Activated T-helper 1 cell treated with Interleukin-2 at 50 U/mL for 16 hours (primary cell): ENCODE measurements around the gene TRIM38.
"Not testable (repeated sequence)": the region's sequence is repeated elsewhere in the genome, so short reads cannot be mapped to it uniquely, and the experiment has no call there.

Experiments
- DNase-seq: peaks from one replicate; pipeline ENCODE4 v3.0.0-alpha.2; 2020; ENCODE audit warnings: low read depth

TRIM38 gene

DNA sequence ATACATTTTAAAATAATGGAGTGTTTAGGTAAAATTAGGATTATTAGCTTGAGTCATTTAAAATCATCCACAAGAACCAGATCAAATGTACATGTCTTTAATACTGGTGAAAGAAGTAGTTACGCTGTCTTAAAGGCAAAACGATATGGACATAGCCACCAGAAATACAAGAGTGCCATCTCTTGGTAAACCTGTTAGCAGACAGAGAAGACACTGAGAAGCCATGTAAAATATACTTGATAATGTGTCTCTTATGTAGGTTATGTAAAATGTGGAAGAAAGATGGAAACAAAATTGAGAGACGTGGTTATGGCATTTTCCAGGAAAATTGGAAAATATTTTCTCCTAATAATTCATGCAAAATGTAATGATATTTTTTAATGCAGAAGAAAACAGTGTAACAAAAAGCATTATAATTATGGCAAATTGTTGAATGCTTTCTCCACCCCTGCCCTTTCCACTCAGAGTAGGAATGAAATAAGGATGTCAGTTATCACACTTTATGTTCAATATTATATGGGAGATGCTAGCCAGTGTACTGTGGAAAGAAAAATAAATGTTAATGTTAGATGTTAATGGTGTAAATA, 19.9 kb upstream of the TRIM38 start:
- no peak for DNase-seq

GRCh38 chr6:25943887-25944286, 18.7 kb upstream of the TRIM38 start:
- DNase-seq = no peak

DNA sequence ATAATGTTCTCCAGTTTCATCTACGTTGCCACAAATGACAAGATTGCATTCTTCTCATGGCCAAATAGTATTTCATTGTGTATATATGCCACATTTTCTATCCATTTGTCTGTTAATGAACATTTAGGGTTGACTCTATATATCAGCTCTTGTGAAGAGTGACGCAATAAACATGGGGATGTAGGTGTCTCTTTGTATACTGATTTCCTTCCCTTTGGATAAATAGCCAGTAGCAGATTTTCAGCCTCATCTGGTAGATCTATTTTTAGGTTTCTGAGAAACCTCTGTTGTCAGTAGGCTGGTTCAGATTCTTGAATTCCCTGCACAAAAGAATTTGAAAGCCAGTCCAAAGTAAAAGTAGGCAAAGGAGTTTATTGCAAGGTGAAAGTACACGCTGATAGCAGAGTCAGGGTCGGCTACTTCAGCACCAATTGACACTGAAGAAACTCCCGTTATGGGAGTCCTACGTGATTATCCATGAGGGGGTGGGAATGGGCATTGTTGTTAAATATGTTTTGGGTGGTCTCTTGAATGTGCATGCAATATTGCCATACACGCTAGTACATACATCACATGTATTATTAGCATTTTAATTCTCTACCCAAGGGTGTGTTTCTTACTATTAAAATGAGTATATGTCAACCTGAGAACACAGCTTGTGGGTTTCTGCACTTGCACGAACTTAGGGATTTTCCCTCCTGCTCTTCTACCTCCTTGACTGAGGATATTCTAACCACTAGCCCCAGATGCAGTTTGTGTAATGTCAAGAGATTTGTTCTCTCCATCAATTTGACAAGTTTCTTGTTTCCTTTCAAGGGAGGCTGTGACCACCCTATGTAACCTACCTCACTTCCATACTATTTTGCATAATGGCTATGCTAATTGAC, 17.7 kb upstream of the TRIM38 start:
- no peak for DNase-seq

GRCh38 chr6:25945738-25946137, 16.9 kb upstream of the TRIM38 start:
- DNase-seq = not testable (repeated sequence)

- DNase-seq = no peak
These were observed 16.0 kb upstream of the TRIM38 start for GRCh38 chr6:25946631-25947030.

DNA sequence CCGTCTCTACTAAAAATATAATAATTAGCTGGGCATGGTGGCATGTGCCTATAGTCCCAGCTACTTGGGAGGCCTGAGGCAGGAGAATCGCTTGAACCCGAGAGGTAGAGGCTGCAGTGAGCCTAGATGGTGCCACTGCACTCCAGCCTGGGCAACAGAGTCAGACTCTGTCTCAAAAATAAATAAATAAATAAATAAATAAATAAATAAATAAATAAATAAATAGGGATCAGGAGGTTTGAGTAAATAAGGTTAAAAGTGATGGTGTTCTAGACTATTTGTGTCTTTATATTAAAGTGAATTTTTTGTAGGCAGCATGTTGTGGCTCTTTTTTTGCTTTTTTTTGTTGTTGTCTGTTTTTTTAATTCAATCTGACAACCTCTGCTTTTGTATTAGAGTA, 15.1 kb upstream of the TRIM38 start:
- not testable (repeated sequence) for DNase-seq

GRCh38 chr6:25949695-25950094, 12.9 kb upstream of the TRIM38 start:
- no peak for DNase-seq

GRCh38 chr6:25950297-25950696, 12.3 kb upstream of the TRIM38 start:
- DNase-seq = no peak

DNA sequence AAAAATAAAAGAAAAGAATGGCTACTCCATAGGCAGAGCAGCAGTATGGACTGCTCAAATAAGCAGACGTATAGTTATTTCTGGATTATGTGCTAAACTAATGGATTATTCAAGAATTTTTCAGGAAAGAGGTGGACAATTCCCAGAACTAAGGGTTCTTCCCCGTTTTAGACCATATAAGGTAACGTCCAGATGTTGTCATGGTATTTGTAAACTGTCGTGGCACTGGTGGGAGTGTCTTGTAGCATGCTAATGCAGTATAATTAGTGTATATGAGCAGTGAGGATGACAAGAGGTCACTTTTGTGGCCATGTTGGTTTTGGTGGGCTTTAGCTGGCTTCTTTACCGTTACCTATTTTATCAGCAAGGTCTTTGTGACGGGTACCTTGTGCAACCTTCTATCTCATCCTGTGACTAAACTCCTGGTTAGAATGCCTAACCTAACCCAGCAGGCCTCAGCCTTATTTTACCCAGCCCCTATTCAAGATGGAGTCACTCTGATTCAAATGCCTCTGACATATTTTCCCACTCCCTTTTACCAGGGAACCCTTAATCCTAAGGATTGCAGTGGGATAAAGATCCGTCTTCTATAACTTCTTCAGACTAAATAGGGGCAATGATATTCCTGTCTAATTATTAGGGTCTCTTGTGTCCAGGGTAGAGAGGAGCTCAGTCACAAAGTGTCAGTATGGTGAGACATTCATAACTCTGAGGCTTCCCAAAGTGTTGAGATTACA, 11.1 kb upstream of the TRIM38 start:
- DNase-seq = no peak

GRCh38 chr6:25952535-25952934, 10.1 kb upstream of the TRIM38 start:
- DNase-seq = no peak

- DNase-seq = no peak
These were observed 8.9 kb upstream of the TRIM38 start for GRCh38 chr6:25953733-25954132.

GRCh38 chr6:25954756-25955155, 7.8 kb upstream of the TRIM38 start:
- no peak for DNase-seq

DNA sequence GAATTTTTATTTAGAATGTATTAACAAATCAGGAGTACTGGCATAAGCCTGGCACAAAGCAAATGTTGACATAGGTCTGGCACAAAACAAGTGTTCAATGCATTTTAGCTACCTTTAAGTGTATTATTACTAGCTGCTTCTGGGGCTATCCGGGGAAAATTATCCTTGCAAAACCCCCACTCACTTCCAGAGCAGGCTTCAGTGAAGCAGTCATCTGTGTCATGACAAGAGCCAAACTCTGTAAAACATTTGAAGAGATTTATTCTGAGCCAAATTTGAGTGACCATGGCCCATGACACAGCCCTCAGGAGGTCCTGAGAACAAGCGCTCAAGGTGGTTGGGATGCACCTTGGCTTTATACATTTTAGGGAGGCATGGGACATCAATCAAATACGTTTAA, 6.4 kb upstream of the TRIM38 start:
- DNase-seq = no peak

DNA sequence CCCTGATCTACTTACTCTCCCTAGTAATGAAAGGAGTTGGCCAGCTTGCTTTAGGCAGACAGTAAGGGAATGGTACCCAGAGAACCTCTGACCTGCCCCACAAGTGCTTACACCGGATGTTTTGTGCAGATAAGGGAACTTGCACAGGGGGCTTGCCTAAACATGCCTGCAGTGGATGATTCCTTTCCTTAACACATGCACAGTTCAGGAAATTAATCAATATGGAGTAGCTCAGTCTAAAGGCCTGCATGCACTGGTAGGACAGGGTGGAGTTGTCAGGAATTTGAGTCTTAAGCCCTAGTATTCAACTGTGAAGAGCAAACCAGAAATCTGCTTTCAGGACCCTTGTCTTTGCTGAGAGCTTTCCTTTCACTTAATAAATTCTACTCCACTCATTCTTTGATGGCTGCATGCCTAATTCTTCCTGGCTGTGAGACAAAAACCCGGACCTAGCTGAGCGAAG, 3.9 kb upstream of the TRIM38 start:
- DNase-seq = no peak

DNA sequence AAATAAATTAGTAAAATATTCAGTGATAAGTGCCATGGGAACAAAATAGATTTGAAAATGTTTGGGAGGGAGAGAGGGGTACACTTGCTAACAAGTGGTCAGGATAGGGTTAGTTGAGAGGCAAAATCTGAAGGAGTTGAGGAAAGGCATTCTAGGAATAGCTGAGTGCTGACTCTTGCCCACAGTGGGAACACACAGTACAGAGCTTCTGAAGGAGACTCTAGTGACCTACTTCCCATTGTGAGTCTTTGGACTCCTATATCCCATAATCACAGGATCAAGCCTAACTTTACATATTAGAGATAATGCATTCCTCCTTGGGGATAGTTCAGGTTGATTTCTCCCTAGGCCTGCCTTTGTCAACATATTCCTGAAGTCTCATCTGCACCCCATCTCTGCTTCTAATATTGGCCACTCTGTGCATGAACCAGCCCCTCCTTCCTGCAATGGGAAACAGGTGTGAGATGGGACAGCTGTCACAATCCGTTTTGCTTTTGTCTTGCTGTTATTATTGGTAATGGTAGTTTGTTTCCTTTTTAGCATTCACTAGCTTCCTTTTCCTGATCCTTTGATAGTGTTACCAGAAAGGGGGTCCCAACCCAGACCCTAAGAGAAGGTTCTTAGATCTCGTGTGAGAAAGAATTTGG, 2.6 kb upstream of the TRIM38 start:
- no peak for DNase-seq

GRCh38 chr6:25960734-25961133, 1.9 kb upstream of the TRIM38 start:
- no peak for DNase-seq

- no peak for DNase-seq
These were observed 918 bp upstream of the TRIM38 start for GRCh38 chr6:25961619-25962148.

DNA sequence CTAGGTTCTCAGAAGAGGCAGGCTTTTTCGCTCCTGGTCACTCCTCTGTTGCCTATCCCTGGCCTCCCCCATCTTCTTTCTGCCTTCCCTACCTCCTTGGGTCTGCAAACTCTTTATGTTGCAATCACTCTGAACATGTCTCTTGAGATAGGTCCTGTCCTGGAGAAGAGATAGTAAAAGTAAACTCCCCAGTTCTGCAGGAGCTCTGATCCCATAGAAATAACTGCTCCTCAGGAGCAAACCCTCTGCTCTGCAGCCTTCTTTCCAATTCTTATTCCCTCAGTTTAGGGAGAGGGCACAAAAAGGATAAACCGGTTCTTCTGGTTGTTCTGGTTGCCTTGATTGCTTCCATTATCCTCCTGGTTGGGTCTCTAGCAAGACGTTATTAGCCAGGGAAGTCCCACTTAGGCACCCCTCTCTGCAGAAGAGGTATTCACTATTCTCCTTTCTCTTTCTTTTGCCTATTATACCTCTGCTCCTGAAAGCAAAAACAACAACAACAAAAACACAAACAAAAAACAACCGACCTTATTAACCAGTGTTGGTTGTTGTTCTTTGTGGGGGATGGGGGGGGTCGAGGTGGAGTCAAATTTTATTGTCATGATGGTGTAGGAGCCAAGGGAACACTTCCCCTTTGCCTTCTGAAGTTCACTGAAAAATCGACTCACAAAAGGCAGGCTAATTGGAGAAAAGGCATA, 973 bp downstream of the TRIM38 start:
- no peak for DNase-seq

GRCh38 chr6:25965058-25965457, 2.5 kb downstream of the TRIM38 start:
- DNase-seq = no peak

GRCh38 chr6:25966711-25967110, 4.1 kb downstream of the TRIM38 start:
- no peak for DNase-seq

- no peak for DNase-seq
These were observed 6.2 kb downstream of the TRIM38 start for GRCh38 chr6:25968769-25969168.
